HK-2 (cell line): Measurements from ENCODE around the gene SULT1C4.

ENCODE experiments used
- DNase-seq: peaks from one replicate; pipeline ENCODE4 v3.0.0-alpha.2; 2018; ENCODE audit not compliant: unreplicated experiment

SULT1C4 gene

DNA sequence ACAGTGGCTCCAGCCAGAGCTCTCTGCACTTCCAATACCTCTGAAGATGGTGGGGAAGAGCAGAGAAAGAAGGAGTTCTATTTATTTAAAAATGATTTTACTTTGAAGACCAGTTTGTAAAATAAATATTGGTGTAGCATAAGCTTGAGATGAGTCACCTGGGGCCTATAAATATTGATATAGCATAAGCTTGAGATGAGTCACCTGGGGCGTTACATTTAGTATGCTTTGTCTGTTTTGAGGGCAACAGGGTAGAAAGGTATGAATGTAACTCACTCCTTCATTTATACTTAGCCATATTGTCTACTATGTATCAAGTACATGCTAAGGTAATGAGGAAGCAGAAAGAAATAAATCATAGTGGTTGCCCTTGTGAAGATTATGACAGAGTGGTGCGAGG is 7.7 kb upstream of the SULT1C4 start:
- DNase-seq = no peak

DNA sequence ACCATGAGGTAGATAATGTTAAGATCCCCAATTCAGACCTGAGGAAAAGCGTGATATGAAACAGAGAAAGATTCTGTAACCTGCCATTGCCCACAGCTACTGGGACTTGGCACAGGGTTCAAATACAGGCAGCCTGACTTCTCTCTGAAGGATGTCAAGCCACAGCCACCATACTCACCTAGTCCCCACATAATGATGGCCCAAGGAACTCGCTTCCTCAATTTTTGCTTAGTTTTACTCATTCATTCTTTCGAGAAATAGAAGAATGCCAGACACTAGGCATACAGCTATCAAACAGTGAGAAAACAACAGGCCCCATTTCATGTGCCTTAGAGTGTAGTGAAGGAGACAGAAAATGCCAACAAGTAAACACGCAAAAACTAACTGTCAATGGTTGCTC is 980 bp upstream of the SULT1C4 start:
- no peak for DNase-seq

DNA sequence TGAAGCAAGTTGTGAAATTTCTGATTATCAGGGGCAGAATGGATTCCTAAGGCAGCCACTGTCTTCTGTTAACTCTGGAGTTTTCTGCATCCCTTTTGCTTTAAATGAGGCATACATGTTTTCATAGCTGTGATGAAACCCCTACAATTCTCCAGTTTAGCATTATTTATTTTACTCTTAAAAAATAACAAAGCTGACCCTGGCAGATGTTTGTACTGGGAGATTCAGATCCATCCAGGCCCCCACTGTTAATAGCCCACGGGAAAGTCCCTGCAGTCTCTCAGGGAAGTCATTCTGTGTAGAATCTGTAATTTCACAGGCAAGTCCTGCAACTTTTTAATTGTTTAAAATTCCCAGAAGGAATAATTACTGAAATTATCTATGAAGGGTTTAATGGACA is 353 bp upstream of the SULT1C4 start:
- no peak for DNase-seq

DNA sequence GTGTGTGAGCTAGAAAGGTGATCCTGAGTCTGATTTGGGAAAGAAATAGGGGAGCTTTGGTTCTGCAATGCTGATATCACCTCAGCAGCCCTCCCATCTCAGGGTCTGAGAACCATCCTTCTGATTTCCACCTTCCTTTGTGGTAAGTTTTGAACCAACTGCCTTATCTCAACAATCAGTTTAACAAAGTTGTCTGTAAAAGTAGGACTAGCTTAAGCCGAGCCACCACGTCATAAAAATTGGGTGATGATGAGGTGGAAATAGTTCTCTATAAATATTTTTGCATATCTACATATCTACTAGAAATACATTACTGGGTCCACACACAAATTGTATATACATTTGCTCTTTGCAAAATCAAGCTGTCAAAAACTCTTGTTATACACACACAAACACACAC is 1.1 kb downstream of the SULT1C4 start:
- no peak for DNase-seq

DNA sequence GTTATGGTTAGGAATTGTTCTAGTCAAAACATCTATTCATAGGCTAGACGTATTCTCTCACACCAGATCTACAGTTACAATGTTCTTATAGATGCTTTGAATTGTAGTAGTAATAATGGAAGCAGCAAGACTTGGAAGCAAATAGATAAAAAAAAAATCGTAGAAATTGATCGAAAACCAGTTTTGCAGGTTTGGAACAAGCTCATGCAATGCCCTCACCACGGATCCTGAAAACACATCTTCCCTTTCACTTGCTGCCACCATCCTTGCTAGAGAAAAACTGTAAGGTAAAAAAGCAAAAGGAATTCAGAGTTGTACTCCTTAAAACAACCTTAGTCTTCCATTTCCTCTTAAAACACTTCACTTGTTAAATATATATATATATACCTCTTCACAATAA is 4.4 kb downstream of the SULT1C4 start:
- DNase-seq = no peak

DNA sequence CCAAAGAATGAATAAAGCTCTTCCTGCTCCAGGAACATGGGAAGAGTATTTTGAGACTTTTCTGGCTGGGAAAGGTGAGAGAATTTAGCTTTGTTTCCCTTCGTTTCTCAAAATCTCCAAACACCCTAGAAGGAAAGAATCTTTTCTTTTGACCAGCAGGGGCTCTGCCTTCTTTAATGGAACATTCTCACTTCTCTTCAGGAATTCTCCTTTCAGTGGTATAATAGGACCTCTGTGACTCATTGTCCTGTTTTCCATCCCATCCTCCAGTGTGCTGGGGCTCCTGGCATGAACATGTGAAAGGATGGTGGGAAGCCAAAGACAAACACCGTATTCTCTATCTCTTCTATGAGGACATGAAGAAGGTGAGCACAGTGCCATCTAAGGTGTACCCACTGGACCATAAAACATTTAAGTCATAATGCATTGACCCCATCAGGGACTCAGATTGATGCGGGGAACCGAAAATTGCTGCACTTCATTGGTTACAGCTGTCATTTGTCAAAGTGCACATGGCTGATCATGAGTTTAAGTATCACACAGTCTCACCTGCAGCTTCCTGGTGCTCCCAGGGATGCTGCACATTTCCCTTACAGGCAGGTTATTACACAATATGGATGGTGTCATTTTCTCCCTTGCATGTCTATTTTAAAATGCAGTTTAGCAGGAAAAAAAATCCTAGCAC is 5.5 kb downstream of the SULT1C4 start:
- DNase-seq = no peak

DNA sequence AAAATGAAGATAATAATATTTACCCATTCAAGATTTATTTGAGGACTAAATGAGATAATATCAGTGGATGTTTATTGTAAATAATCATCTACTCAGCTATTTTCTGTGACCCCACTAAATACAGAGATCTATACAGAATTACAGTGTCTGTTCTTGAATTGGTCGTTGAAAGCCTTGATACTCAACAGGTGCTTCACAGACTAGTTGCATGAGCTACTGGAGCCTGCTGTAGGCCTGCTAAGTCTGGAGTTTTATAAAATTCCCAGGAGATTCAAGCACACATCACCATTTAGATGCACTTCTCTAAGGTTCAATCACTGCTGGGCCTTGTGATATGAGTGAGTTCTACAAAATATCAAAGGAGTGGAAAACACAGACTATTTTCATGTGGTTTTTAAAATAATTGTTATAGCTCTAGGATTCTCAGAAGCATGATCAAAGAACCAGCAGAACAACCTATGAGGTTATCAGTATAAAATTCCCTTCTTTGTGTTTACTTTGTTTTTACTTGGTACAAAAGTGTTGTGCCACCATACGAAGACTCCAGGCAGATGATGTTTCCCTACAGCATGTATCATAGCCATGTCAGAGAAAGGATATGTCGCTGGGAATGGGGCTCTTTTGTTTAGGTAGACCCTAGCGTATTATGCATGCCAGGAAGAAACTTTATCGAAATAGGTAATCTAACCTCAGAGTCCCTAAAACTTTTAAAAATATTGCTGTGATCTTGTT is 7.1 kb downstream of the SULT1C4 start:
- DNase-seq = no peak

DNA sequence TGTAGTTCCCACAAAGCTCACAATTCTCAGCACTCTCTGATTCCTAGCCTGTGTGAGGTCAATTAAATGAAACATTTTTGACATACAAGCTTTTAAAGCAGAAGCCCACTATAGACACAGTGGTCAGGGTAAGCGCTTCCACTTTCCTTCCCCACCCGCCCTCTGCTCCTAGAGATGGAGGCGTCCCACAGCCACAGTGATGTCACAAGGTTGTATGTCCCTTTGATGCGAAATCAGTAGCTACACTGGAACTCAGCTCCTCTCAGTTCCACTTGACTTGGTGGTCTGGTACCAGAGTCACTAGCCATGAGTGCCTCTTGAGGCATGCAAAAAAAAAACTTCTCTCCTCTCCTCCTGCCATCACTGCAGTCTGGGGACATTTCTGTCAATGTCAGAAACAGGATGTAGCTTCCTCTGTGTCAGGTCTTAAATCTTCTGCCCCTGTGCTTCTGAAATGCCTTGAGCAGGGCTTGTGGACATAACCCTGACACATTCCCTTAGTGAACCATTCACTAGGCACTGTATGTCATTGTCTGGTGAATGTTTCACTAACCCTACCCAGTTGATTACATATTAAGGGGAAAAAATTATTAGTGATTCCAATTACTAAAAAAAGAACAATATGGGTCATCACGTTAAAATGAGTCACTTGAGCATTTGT is 7.8 kb downstream of the SULT1C4 start:
- peak; percentile 54 for DNase-seq

DNA sequence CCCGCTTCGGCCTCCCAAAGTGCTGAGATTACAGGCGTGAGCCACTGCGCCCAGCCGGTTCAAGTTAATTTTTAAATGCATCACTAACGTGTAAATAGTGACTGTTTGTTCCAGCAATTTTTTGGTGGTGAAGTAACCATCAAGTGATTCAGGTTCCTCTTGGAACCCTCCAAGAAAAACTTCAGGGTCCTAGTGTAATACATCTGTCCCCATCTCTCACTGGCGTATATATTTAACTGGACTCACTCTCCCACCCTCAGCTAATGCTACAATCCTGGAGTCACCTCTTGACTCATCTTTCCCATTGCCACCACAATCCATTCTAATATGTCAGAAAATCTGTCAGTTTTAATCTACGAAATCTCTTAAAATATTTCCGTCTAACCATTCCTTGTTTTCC is 10.3 kb downstream of the SULT1C4 start:
- DNase-seq = no peak

DNA sequence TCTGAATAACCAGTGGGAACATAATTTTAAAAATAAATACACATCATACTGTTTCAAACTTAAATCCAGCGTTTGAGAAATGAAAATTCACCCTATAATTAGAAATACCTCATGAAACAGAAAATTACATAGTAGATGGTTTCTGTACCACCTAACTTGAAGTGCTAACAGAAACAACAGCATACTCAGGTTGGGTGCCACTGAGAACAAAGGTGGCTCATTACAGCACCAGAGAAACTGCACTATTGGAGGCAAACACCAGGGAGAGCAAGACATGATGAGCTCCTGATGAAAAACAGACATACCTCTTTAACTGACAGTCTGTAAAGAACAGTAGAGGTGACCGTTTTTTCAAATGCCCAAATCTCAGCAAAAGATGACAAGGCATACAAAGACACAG is 12.6 kb downstream of the SULT1C4 start:
- DNase-seq = no peak

DNA sequence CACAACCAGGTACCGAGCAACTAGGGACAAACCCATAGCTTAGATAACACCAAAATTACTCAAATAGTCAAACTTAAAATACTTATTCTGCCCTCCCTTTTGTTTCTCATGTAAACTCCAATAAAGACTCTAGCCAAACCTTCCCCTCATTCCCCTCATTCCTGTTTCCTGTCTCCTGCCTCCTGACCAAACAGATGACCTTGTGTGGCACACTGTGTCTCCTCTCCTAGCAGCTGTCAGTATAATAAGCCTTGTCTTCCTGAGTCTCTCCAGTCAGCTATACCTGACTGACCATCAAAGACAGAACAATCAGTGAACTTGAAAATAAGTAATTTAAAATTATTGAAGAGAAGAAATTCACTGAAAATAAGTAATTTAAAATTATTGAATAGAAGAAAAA is 14.3 kb downstream of the SULT1C4 start:
- no peak for DNase-seq

DNA sequence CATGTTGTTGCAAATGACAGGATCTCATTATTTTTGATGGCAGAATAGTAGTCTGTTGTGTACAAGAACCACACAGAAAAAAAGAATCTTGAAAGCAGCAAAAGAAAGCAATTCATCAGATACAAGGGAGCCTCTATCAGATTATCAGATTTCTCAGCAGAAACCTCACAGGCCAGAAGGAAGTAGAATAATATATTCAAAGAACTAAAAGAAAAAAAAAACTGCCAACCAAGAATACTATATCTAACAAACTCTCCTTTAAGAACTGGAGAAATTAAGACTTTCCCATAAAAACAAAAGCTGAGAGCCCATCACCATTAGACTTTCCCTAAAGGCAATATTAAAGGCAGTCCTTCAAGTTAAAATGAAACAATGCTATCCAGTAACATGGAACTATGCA is 15.4 kb downstream of the SULT1C4 start:
- DNase-seq = no peak

DNA sequence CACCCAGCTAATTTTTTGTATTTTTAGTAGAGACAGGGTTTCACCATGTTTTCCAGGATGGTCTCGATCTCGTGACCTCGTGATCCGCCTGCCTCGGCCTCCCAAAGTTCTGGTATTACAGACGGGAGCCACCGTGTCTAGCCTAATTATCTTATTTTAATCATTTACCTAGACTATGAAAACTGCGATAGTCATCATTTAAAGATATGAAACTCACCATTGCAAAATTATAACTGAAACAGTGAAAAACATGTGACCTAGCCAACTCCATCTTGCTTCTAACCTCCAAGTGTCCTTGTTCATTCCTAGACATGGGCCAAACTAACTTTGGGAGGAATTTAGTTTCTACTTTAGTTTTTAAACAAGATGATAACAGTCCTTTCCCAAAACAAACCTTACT is 17.4 kb downstream of the SULT1C4 start:
- DNase-seq = no peak

DNA sequence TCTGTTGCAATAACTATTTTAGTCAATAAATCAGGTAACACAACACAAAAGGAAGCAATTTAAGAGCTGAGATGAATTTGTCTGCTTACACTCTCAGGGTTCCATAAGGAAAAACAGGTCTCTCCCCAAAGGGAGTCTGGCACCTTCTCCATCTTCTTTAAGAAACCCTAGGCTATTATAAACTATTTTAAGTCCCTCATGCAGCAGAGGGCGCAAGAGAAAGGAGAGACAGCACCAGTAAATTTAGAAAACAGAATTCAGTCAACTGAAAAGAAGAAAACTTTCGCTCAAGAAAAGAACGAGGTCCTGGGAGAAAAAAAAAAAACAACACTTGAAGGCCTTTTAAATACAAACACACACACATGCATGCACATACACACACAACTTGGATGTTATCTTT is 19.1 kb downstream of the SULT1C4 start:
- DNase-seq = no peak

DNA sequence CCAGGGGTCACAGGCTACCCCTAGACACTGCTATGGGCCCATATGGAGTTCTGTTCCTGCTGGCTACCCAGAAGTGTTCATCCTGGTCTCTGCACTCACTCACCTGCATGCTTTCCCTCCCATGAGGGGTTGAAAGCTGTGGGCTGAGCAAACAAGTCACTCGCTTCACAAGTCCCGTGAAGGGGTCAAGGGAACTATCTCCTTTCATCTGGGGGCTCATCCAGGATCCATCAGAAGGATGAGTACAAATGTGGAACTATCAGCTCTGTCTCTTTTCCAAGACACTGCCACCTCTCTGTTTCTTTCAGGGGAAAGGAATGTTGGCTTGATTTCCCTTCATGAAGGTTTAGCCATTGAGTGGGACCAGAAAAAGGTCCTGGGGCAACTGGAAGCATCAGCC is 21.7 kb downstream of the SULT1C4 start:
- DNase-seq = no peak

DNA sequence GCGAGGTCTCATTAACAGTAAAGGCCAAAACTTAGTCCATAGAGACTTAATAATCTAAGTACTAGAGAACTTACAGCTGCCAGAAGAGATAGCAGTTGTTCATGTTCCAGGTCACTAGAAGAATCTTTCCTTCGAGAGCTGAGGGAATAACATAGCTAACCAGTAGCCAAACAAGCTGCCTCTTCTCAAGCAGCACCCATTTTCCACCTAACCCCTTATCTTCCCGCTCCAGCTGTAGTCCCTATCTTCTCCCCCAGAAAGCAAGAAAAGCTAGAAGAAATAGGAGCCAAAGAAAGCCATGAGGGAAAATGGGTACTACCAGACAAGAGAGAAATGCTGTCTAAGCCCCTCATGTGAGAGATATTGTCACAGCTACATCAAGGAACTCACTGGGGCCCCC is 24.0 kb downstream of the SULT1C4 start:
- no peak for DNase-seq

DNA sequence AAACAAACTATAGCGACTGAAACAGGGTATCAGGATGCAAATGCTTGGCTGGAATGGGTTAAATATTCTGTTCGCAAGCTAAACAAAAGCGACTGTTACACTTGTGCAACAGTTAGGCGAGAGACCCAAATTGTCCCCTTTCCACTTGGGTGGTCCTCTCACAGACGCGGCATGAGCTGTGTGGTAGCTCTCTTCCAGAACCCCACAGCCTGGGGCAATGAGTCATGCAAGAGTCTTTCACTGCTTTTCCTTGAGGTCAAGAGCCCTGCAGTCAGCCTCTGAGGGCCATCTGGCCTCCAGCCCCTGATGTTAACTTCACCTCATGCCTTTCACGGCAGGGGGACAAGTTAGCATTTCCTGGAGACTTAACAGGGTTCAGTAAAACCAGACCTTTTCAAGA is 25.7 kb downstream of the SULT1C4 start:
- no peak for DNase-seq

DNA sequence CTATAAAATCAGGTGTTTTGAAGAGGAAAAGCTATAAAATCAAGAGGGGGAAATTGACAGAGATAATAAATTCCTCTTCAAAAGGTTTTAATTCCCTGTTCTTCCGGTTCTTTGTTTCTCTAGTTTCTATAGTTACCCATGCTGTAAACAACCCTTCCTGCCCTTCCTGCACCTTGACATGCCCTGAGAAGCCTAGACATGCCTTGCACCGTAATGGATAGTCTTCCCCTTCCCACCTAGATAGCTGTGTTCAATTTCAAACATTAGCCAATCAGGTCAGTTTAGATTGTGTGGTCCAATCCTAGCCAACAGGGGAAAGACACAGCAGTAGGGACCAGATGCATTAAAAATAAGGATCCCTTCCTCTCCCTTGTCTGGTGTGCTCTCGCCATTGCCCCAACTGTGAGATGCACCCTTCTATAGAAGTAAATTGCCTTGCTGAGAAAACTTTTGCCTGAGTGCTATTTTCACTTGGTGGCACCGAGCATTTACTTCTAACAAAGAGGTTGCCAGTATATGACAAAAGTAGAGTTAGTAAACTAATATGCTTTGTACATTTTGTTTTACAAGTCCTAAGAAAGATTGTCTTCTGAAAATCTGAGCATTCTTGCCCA is 27.1 kb downstream of the SULT1C4 start:
- DNase-seq = no peak

DNA sequence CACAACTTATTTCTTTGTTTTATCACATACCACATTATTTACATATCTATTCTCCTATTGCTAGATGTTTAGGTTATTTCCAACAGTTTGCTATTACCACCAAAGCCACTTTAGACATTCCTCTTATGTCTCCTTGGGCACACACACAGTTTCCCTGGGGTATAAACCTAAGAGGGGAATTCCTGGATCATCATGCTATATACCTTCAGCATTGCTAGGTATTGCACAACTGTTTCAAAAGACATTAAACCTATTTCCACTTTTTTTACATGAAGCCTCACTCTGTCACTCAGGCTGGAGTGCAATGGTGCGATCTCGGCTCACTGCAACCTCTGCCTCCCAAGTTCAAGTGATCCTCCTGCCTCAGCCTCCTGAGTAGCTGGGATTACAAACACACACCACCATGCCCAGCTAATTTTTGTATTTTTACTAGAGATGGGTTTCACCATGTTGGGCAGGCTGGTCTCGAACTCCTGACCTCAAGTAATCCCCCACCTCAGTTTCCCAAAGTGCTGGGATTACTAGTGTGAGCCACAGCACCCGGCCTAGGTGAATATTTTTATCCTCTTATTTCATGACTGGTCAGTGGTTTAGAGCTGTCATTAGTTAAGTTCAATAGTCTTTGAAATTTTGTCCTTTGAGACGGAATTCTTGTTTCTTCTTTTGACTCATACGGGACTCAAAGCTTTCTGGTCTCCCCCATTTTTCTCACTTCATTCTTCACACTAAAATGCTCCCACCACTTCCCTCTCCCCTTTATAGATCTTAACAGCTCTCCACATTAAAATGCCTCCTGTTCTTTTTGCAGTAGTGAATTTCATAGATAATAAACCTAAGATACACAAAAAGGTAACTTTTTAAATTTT is 30.3 kb downstream of the SULT1C4 start:
- no peak for DNase-seq

DNA sequence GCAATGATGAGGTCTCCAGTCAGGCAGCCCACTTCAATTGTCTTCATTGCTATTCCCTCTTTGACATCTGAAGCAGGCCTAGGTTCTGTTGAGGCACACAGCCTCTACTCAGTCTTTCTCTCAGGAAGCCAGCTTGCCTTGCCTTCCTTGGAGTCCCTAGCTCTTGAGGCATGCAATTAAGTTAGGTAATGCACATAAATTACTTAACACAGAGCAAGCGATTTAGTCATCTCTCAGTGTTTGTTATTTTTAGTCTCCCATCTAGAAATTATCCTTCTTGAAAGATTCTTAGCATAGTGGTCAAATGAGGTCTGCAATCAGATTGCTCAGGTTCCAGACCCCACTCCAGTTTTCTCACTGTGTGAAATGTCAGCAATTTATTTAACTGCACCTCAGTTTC is 32.0 kb downstream of the SULT1C4 start:
- no peak for DNase-seq

DNA sequence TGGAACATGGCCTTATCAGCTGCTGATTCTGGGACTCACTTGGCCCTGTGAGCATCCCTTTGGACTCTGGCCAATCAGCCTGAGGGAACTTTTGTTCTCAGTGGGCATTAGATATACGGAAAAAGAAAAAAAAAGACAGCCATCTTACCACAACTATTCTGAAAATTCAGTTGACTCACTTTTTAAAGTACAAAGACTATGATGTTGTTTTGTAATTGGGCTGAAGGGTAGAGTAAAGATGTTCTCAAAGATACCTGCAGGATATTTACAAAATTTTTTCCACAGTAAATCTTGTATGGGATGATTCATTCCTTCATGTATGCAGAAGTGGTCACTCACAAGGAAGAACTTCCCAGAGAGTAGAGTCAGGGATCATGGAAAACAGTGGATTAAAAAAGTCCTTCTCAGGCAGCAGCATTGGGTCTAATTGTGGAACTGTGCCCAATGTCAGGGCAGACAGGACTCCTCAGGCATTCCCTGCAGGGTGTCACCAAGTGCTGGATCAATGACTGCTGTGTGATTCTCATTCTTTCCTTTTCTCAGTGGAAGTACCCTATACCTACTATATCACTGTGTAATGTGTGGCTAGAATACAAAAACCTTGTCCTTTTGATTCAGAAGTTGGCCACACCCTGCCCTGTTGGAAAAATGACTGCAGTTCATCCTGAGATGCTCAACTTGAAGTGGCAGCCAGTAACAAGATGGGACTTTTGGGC is 35.4 kb downstream of the SULT1C4 start:
- DNase-seq = peak; percentile 59
